HL-60 (cell line): ENCODE measurements around the gene PCTP.

Experiments used
- DNase-seq, 2 experiments: peaks; one replicate each; pipeline ENCODE4 v3.0.0-alpha.2; 2010 to 2020; ENCODE audit warnings: low read depth in 1 of 2, low spot score in 1 of 2
- H3K27ac ChIP-seq: fragments of 250-450 bp; sonication (Bioruptor Pico); replicated peaks from 2 replicates; pipeline ENCODE4 v1.5.1; 2020; ENCODE audit warnings: mild to moderate bottlenecking, moderate library complexity
- H3K27me3 ChIP-seq: fragments of 250-450 bp; sonication (Bioruptor Pico); 2 replicates; pipeline ENCODE4 v1.5.1; 2021; ENCODE audit warnings: mild to moderate bottlenecking, moderate library complexity; ENCODE audit not compliant: insufficient read depth, poor library complexity, severe bottlenecking
- H3K4me3 ChIP-seq: replicated peaks from 2 replicates; pipeline ENCODE4 v1.5.1; 2011; ENCODE audit warnings: mild to moderate bottlenecking, control low read depth, low read length; ENCODE audit not compliant: insufficient read depth
- CTCF ChIP-seq: IDR thresholded peaks from one replicate; pipeline ENCODE4 v1.5.1; 2011; ENCODE audit warnings: low read length, control low read depth, inconsistent platforms; ENCODE audit not compliant: insufficient read depth
- GABPA ChIP-seq: IDR thresholded peaks from 2 replicates; pipeline ENCODE4 v1.6.1; 2012; ENCODE audit warnings: low read depth
- POLR2AphosphoS5 ChIP-seq: IDR thresholded peaks from 2 replicates; pipeline ENCODE4 v1.6.1; 2012; ENCODE audit warnings: low read depth
- REST ChIP-seq: IDR thresholded peaks from 2 replicates; pipeline ENCODE4 v1.6.1; 2012; ENCODE audit warnings: low read depth; ENCODE audit not compliant: insufficient replicate concordance
- SPI1 ChIP-seq: IDR thresholded peaks from 2 replicates; pipeline ENCODE4 v1.6.1; 2012; ENCODE audit warnings: low read depth, mild to moderate bottlenecking, borderline replicate concordance

PCTP gene

DNA sequence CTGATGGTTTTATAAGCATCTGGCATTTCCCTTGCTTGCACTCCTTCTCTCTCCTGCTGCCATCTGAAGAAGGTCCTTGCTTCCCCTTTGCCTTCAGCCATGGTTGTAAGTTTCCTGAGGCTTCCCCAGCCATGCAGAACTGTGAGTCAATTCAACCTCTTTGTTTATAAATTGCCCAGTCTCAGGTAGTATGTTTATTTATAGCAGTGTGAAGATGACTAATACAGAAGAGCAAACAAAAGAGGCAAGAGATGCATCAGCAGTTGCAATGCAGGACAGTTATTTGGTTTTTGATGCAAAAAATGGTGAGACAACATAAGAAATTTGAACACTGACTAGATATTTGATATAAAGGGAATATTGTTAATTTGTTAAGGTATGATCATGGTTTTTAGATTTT lies 45.0 kb upstream of the PCTP start:
- Histone ChIP-seq H3K4me3 (no peak overlapping the region), H3K27ac (no peak overlapping the region), H3K27me3 (no peaks in the 10 kb centered on the region)
- no peak for DNase-seq
- no peak for TF ChIP-seq POLR2AphosphoS5
- TF ChIP-seq CTCF, result no peak
- TF ChIP-seq REST, result no peak
- no peak for TF ChIP-seq GABPA
- TF ChIP-seq SPI1, result no peak

DNA sequence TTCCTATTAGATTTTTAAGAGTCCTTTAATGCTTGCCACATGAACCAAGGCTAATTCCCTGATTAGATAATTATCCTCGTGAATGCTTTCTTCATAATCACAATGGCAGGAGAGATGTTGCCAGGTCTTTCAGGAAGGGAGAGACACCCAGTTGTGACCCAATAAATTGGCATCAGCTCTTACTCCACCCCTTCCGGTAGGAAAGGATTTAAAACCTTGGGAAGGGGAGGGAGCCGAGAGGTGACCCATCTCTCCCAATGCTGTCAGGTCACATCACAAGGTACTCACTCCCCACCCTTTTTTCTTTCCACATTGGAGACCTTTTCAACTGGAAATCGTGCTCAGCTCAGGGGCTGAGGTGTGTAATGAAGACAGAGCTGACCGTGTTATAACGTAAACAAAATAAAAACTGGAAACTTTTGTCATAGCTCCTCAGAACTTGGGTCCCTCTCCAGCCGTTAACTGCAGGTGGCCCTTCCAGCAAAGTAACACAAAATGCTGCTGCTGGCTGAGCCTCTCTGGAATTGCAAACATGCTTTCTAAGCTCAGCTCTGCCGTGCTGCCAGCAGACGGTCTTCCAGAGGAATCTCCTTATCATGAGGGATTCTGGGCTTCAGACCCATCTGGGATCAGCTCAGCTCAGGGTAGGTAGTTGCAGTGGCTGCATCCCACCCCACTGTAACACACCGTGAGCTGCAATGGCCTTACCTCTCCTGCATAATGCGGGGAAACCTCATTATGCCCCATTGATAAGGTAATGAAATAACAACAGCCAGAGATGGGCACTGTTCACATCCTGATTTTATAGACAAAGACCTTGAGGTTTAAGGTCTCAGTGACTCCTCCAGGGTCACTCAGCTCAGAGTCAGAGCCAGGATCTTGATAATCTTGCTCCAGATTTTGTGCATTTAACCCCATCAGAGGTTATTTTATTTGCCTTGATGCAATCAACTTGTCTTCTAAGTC lies 43.8 kb upstream of the PCTP start:
- TF ChIP-seq CTCF, result no peak
- TF ChIP-seq POLR2AphosphoS5, result no peak
- TF ChIP-seq REST, result no peak
- TF ChIP-seq GABPA, result no peak
- no peak overlapping the region for H3K27ac ChIP-seq
- no peaks in the 10 kb centered on the region for H3K27me3 ChIP-seq
- H3K4me3 ChIP-seq, result no peak overlapping the region
- no peak for DNase-seq

DNA sequence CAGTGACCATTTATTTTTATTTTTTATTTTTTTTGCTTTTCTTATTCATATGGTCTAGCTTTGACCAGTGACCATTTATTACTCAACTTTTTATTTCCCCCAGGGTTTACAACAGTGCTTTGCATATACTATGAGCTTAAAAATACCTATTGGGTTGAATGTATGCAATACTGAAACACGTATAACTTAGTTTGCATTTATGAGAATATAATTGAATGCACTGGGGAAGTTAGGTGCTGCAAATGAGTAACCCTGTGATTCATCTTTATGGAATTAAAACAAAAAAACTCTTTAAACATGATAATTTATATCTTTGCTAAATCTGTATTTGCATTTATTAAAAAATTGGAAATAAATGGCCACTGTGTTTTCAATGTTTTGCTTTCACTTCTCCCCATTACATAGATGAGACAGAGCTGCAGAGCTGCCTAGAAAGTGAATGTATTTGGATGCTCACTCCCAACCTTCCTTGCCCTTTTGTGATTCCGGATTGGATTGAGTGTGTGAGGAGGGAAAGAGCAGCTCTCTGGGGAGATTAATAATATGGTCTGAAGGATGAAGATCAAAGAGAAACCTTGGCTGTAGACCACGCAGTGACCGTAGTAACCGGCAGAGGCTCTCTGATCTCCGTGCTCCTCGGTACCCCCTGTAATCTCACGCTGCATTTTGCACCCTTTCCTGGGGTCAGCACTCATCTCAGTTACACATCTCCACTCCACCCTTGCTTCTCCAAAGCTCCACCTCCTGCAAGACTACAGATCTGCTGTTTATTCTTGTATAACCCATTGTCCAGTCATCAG lies 42.5 kb upstream of the PCTP start:
- no peak for TF ChIP-seq REST
- TF ChIP-seq GABPA, result no peak
- no peak for TF ChIP-seq POLR2AphosphoS5
- TF ChIP-seq SPI1, result no peak
- TF ChIP-seq CTCF, result no peak
- DNase-seq, result no peak
- H3K4me3 ChIP-seq, result no peak overlapping the region
- no peak overlapping the region for H3K27ac ChIP-seq
- H3K27me3 ChIP-seq, result no peaks in the 10 kb centered on the region
